ENCODE results near the gene CDK5RAP2.

DNA sequence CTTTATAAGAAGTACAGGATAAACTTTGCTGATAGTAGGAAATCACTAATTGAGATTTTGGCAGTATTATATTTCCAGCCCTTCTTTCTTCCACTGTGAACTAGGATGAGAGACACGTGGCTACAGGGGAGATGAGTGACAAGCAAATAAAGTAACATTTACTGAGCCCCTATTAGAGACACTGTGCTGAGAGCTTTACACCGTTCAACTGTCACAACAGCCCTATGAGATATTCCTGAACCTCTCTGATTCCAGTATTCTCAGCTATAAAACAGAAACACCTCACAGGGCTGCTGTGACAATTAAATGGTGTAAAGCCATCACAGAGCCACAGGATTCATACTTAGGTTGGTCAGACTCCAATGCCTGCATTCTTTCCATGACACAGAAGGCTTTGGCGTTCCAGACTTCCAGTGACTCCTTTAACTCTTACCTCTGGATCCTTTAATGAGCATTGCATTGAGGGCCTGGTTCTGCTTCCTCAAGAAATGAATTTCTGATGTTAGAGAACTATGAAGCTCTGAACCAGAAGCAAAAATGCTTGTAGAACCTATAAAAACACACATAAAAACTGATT, 169.0 kb downstream of the CDK5RAP2 start:
- TF ChIP-seq, protein P1, sequence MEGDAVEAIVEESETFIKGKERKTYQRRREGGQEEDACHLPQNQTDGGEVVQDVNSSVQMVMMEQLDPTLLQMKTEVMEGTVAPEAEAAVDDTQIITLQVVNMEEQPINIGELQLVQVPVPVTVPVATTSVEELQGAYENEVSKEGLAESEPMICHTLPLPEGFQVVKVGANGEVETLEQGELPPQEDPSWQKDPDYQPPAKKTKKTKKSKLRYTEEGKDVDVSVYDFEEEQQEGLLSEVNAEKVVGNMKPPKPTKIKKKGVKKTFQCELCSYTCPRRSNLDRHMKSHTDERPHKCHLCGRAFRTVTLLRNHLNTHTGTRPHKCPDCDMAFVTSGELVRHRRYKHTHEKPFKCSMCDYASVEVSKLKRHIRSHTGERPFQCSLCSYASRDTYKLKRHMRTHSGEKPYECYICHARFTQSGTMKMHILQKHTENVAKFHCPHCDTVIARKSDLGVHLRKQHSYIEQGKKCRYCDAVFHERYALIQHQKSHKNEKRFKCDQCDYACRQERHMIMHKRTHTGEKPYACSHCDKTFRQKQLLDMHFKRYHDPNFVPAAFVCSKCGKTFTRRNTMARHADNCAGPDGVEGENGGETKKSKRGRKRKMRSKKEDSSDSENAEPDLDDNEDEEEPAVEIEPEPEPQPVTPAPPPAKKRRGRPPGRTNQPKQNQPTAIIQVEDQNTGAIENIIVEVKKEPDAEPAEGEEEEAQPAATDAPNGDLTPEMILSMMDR (conservative IDR thresholded peaks at IDR 0.05; ENCODE audit: low read length): no peak
- no peak for TF ChIP-seq EZH2phosphoT487 (IDR thresholded peaks at IDR 0.05; ENCODE audit: borderline replicate concordance)
